ENCODE results near the gene ZFHX2. TPM values are rescaled to one million over a fixed set of nuclear protein-coding genes. Genes with fewer than 3 reads are reported as not detected.

Gene ZFHX2
- total RNA-seq, 8 experiments from 2014 or later: 2.3 to 7.9 (median 4.7) TPM

DNA sequence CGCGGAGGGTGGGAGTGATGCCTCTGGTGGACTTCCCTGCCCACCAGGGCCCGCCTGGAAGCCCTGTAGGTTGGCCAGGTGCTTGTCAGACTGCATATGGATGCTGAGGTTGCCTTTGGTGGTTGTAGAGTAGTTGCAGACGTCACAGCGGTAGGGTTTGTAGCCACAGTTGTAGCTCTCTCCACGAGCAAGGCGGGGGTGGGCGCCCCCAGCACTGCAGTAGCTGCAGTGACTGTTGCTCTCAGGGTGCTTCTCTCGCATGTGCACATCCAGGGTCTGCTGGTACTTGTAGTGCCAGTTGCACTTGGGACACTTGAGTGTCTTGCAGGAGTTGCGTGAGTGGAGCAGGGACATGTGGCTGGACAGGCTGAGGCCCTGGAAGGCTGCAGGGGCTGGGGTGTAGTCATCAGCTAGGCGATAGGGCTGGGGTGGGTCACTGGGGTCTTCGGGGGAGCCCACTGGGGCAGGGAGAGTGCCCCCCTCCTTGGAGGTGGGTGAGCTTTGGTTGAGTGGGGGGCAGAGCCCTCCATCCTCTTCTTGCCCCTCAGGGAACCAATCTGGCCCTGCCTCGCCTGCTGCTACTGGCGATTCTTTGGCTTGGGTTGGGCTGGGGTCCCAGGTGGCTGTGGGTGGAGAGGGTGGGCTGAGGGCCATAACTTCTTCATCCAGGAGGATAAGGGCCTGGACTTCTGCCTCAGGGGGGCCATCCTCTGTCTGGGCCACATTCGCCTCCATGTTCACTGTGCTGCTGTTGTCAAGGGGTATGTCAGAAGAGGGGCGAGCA, 17.7 kb downstream of the ZFHX2 start:
- in situ Hi-C loops (cut with MboI; ENCODE audit: low pct_unique_long_range_greater_than_20kb in 2 of 9, low sequenced_read_pairs in 9 of 9, unreplicated experiment in 9 of 9): no loop called here
- no peak overlapping the region for H3K27ac ChIP-seq
- peaks cover 18% of the 10 kb centered on the region in 2 donors for H3K4me1 ChIP-seq (replicated peaks in 1 of 2)
- ATAC-seq (replicated peaks in 6 of 8): no peak
- H3K4me3 ChIP-seq: no peak overlapping the region
- 80 to 100% (median 98%) methylated on average over 1 to 5 of the region's 16 CpGs; no CpG with 5 or more reads in 6 of the 10 experiments for WGBS, 10 experiments

GRCh38 chr14:23532658-23533057, 18.9 kb downstream of the ZFHX2 start:
- no peak overlapping the region for H3K4me3 ChIP-seq
- no peak overlapping the region for H3K27ac ChIP-seq
- WGBS, 10 experiments: 90 to 100% (median 100%) methylated on average over 1 to 2 of the region's 7 CpGs; no CpG with 5 or more reads in 6 of the 10 experiments
- H3K4me1 ChIP-seq (replicated peaks in 1 of 2): peaks cover 6 to 8% of the 10 kb centered on the region in 2 donors
- in situ Hi-C loops (cut with MboI; ENCODE audit: low pct_unique_long_range_greater_than_20kb in 2 of 9, low sequenced_read_pairs in 9 of 9, unreplicated experiment in 9 of 9): no loop called here
- no peak for ATAC-seq (replicated peaks in 6 of 8)

GRCh38 chr14:23531391-23531790, 20.2 kb downstream of the ZFHX2 start:
- 83 to 100% (median 91%) methylated on average over 1 to 6 of the region's 12 CpGs; no CpG with 5 or more reads in 4 of the 10 experiments for WGBS, 10 experiments

DNA sequence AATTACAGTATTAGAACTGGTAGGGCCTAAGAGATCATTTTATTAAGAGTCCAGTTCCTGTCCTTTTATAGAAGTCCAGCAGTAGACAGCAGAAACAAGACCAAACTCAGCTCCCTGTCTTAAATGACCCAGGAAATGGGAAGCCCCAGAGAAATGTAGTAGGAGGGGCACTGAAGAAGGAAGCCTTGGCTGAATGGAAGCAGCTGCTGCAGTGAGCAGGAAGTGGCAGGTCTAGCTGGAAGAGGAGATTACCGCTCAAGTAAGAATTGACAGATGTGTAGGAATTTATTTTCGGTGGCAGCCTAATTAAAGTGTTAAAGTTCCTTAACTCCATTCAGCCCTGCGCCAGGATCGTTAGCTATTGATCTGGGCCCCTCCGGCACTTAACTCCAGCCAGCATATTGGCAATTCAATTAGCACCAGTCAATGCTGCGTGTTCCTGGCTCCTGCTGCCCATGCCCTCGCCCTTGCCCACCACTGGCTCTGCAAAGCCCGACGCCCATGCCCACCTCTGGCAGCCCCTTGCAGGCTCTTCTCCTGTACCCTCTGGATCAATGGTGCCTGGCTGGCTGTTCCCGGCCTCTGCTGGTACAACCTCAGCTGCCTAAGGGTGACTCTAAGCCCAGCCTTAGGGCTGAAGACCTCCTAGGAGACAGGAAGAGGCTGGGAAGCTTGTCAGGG, 21.1 kb downstream of the ZFHX2 start:
- 40 to 100% (median 85%) methylated on average over 1 to 9 of the region's 10 CpGs; no CpG with 5 or more reads in 4 of the 10 experiments for WGBS, 10 experiments
- in situ Hi-C loops (cut with MboI; ENCODE audit: low pct_unique_long_range_greater_than_20kb in 2 of 9, low sequenced_read_pairs in 9 of 9, unreplicated experiment in 9 of 9): no loop called here
- H3K27ac ChIP-seq: no peak overlapping the region

More at GRCh38 chr14:23531391-23531790, 20.2 kb downstream of the ZFHX2 start:
- H3K27ac ChIP-seq: no peak overlapping the region
- in situ Hi-C loops (cut with MboI; ENCODE audit: low pct_unique_long_range_greater_than_20kb in 2 of 9, low sequenced_read_pairs in 9 of 9, unreplicated experiment in 9 of 9): no loop called here
- ATAC-seq (replicated peaks in 6 of 8): no peak
- H3K4me3 ChIP-seq: no peak overlapping the region
- H3K4me1 ChIP-seq (replicated peaks in 1 of 2): no peaks in the 10 kb centered on the region

DNA sequence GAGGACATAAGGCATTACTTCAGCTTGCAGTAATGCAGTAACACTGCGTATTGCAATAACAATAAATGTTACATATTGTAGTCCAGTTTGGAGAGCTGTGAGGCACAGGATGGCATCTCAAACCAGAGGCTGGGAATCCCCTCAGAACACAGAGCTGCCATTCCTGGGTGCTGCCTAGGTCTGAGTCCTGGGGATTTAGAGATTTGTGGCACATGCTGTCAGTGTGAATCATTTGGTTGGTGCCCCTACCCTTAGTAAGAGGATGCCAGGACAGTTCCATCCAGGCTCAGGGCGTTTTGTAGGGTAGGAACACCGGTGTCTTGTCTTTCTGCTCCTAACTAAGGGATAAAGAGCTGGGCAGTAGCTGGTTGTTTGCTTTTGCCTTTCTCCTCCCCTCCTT, 22.5 kb downstream of the ZFHX2 start:
- in situ Hi-C loops (cut with MboI; ENCODE audit: low pct_unique_long_range_greater_than_20kb in 2 of 9, low sequenced_read_pairs in 9 of 9, unreplicated experiment in 9 of 9): no loop called here

More for the DNA sequence above, 21.1 kb downstream of the ZFHX2 start:
- no peak overlapping the region for H3K4me3 ChIP-seq
- ATAC-seq (replicated peaks in 6 of 8): peak in 1 of 8 experiments; percentile 30
- H3K4me1 ChIP-seq (replicated peaks in 1 of 2): no peaks in the 10 kb centered on the region

GRCh38 chr14:23528555-23528954, 23.0 kb downstream of the ZFHX2 start:
- peak in 3 of 8 experiments; percentile 58 to 68 (median 64) for ATAC-seq (replicated peaks in 6 of 8)
- H3K27ac ChIP-seq: no peak overlapping the region
- H3K4me3 ChIP-seq: no peak overlapping the region
- 80% methylated on average over 1 of the region's 1 CpG; no CpG with 5 or more reads in 9 of the 10 experiments for WGBS, 10 experiments
- in situ Hi-C loops (cut with MboI; ENCODE audit: low pct_unique_long_range_greater_than_20kb in 2 of 9, low sequenced_read_pairs in 9 of 9, unreplicated experiment in 9 of 9): no loop called here
- no peaks in the 10 kb centered on the region for H3K4me1 ChIP-seq (replicated peaks in 1 of 2)

More for the DNA sequence above, 22.5 kb downstream of the ZFHX2 start:
- H3K27ac ChIP-seq: no peak overlapping the region
- H3K4me1 ChIP-seq (replicated peaks in 1 of 2): no peaks in the 10 kb centered on the region
- 0 to 80% (median 68%) methylated on average over 1 to 3 of the region's 3 CpGs; no CpG with 5 or more reads in 4 of the 10 experiments for WGBS, 10 experiments
- no peak overlapping the region for H3K4me3 ChIP-seq
- no peak for ATAC-seq (replicated peaks in 6 of 8)

DNA sequence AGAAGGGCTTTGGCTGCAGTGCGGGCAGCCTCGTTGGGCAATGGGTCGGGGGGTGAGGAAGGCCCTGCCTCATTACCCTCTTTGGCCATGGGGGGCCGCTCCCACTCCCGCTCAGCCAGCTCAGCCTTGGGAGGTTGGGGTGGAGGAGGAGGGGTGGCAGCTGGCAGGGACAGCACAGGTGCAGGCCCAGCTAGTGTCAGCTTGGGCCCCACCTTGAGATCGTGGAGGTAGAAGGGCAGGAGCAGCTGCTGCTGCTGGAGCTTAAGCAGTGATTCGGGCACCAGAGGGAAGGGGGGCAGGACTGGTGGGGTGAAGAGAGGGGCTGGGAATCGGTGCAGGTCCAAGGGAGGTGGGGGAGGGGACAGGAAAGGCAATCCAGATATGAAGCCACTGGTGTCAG, 26.0 kb downstream of the ZFHX2 start:
- peak in 2 of 8 experiments; percentile 6 to 11 for ATAC-seq (replicated peaks in 6 of 8)
- Histone ChIP-seq H3K27ac (no peak overlapping the region), H3K4me3 (no peak overlapping the region), H3K4me1 (replicated peaks in 1 of 2) (no peaks in the 10 kb centered on the region)
- 95% methylated on average over 4 of the region's 8 CpGs; no CpG with 5 or more reads in 9 of the 10 experiments for WGBS, 10 experiments
- in situ Hi-C loops (cut with MboI; ENCODE audit: low pct_unique_long_range_greater_than_20kb in 2 of 9, low sequenced_read_pairs in 9 of 9, unreplicated experiment in 9 of 9): no loop called here

DNA sequence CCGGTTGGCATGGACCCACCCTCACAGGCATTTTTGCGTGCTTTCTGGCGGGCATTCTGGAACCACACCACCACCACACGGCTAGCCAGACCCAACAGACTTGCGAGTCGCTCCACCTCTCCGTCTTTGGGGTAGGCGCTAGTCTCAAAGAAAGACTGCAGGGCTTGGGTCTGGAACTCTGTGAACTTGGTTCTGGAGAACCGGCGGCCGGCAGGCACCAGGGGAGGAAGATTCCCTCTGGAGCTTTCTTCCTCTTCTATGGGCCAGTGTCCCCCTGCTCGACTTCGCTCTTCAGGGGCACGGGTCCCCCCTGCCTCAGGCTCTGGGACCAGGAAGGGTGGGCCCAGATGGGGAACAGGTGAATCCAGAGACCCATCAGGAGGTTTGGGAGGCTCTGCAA, 26.6 kb downstream of the ZFHX2 start:
- peak in 1 of 8 experiments; percentile 10 for ATAC-seq (replicated peaks in 6 of 8)
- Histone ChIP-seq H3K4me3 (no peak overlapping the region), H3K4me1 (replicated peaks in 1 of 2) (no peaks in the 10 kb centered on the region), H3K27ac (no peak overlapping the region)
- WGBS, 10 experiments: 60 to 100% (median 93%) methylated on average over 2 to 7 of the region's 14 CpGs; no CpG with 5 or more reads in 6 of the 10 experiments
- in situ Hi-C loops (cut with MboI; ENCODE audit: low pct_unique_long_range_greater_than_20kb in 2 of 9, low sequenced_read_pairs in 9 of 9, unreplicated experiment in 9 of 9): no loop called here

- H3K27ac ChIP-seq: no peak overlapping the region
- ATAC-seq (replicated peaks in 6 of 8): peak in 1 of 8 experiments; percentile 15
- 62 to 100% (median 92%) methylated on average over 2 to 7 of the region's 16 CpGs; no CpG with 5 or more reads in 6 of the 10 experiments for WGBS, 10 experiments
- in situ Hi-C loops (cut with MboI; ENCODE audit: low pct_unique_long_range_greater_than_20kb in 2 of 9, low sequenced_read_pairs in 9 of 9, unreplicated experiment in 9 of 9): no loop called here
- no peak overlapping the region for H3K4me3 ChIP-seq
- peaks cover 0 to 5% of the 10 kb centered on the region in 2 donors for H3K4me1 ChIP-seq (replicated peaks in 1 of 2)
Measured at GRCh38 chr14:23523229-23524016, 28.1 kb downstream of the ZFHX2 start.

DNA sequence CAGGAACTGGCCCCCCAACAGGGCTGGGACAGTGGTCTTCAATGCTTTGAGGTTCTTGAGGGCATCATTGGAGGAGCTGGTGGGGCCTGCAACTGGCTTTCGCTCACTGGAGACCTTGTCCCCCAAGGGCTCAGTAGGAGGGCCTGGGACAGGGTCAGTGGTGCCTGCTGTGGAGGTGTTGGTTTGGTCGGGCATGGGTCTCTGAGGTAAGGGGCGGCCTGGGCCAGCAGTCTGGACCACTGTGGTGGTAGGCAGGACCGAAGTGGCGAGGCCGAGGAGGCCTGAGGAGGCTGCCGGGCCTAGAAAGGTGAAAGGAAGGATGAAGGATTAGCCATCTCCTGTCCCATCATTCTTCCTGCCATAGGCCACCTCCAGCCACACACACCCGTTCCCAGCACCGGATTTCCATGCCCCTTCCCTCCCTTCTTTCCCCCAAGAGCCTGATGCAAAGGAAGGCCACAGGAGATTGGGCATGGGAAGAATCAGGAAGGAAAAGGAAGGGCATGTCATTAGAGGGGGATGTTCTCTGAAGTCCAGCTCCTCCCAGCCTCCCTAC, 28.8 kb downstream of the ZFHX2 start:
- WGBS, 10 experiments: 93% methylated on average over 7 of the region's 9 CpGs; no CpG with 5 or more reads in 9 of the 10 experiments
- in situ Hi-C loops (cut with MboI; ENCODE audit: low pct_unique_long_range_greater_than_20kb in 2 of 9, low sequenced_read_pairs in 9 of 9, unreplicated experiment in 9 of 9): no loop called here
- no peak for ATAC-seq (replicated peaks in 6 of 8)

GRCh38 chr14:23521785-23522640, 29.6 kb downstream of the ZFHX2 start:
- peaks cover 0 to 10% of the 10 kb centered on the region in 2 donors for H3K4me1 ChIP-seq (replicated peaks in 1 of 2)
- 94 to 100% (median 100%) methylated on average over 1 to 11 of the region's 20 CpGs; no CpG with 5 or more reads in 7 of the 10 experiments for WGBS, 10 experiments
- peak in 1 of 8 experiments; percentile 25 for ATAC-seq (replicated peaks in 6 of 8)
- in situ Hi-C loops (cut with MboI; ENCODE audit: low pct_unique_long_range_greater_than_20kb in 2 of 9, low sequenced_read_pairs in 9 of 9, unreplicated experiment in 9 of 9): no loop called here
- H3K4me3 ChIP-seq: no peak overlapping the region
- no peak overlapping the region for H3K27ac ChIP-seq

More for the DNA sequence above, 28.8 kb downstream of the ZFHX2 start:
- no peak overlapping the region for H3K27ac ChIP-seq
- H3K4me3 ChIP-seq: no peak overlapping the region
- peaks cover 0 to 10% of the 10 kb centered on the region in 2 donors for H3K4me1 ChIP-seq (replicated peaks in 1 of 2)
